Measurements from ENCODE around the gene IFNA16.
"Not testable (repeated sequence)": the region's sequence is repeated elsewhere in the genome, so short reads cannot be mapped to it uniquely, and the experiment has no call there.

IFNA16 gene

GRCh38 chr9:21217211-21217610, at the start of gene IFNA16:
Gene IFNA16, minus strand, starts transcription at chr9:21217311. Its CDS starts 6 bp downstream, at chr9:21217305.
- not testable (repeated sequence) for DNase-seq

GRCh38 chr9:21265421-21266189, 48.5 kb upstream of the IFNA16 start:
- DNase-seq, result no peak

- no peak for DNase-seq
Measured at GRCh38 chr9:21255538-21256212, 38.6 kb upstream of the IFNA16 start.

- DNase-seq, result no peak
Measured at GRCh38 chr9:21252721-21253547, 35.8 kb upstream of the IFNA16 start.

- DNase-seq, result no peak
Measured at GRCh38 chr9:21251638-21252037, 34.5 kb upstream of the IFNA16 start.

- no peak for DNase-seq
Measured at GRCh38 chr9:21251190-21251589, 34.1 kb upstream of the IFNA16 start.

GRCh38 chr9:21244836-21245235, 27.7 kb upstream of the IFNA16 start:
- no peak for DNase-seq

- no peak for DNase-seq
Measured at GRCh38 chr9:21239911-21240310, 22.8 kb upstream of the IFNA16 start, which contains the start of gene IFNA14. Gene IFNA14, minus strand, starts transcription at chr9:21240005. Its CDS starts 70 bp downstream, at chr9:21239935.

- DNase-seq, result not testable (repeated sequence)
Measured at GRCh38 chr9:21236360-21236714, 19.2 kb upstream of the IFNA16 start.

- DNase-seq, result not testable (repeated sequence)
Measured at GRCh38 chr9:21235468-21236359, 18.6 kb upstream of the IFNA16 start.

GRCh38 chr9:21234153-21234687, 17.1 kb upstream of the IFNA16 start:
- DNase-seq, result no peak

GRCh38 chr9:21233258-21233657, 16.1 kb upstream of the IFNA16 start:
- DNase-seq, result no peak

GRCh38 chr9:21228122-21228521, 11.0 kb upstream of the IFNA16 start, which contains the start of gene IFNA17:
Gene IFNA17, minus strand, starts transcription at chr9:21228222. Its CDS starts 49 bp downstream, at chr9:21228173.
- no peak for DNase-seq

GRCh38 chr9:21213411-21214326, 3.4 kb downstream of the IFNA16 start:
- DNase-seq, result not testable (repeated sequence)

GRCh38 chr9:21212160-21212559, 5.0 kb downstream of the IFNA16 start:
- DNase-seq, result not testable (repeated sequence)

GRCh38 chr9:21210782-21211181, 6.3 kb downstream of the IFNA16 start:
- DNase-seq, result not testable (repeated sequence)

- DNase-seq, result no peak
Measured at GRCh38 chr9:21210311-21210710, 6.8 kb downstream of the IFNA16 start.

- DNase-seq, result not testable (repeated sequence)
Measured at GRCh38 chr9:21207043-21207442, 10.1 kb downstream of the IFNA16 start, which contains the start of gene IFNA10. Gene IFNA10, minus strand, starts transcription at chr9:21207143. Its CDS starts 46 bp downstream, at chr9:21207097.

GRCh38 chr9:21205204-21205603, 11.9 kb downstream of the IFNA16 start:
- no peak for DNase-seq

- not testable (repeated sequence) for DNase-seq
Measured at GRCh38 chr9:21202105-21202504, 15.0 kb downstream of the IFNA16 start, which contains the start of gene IFNA7. Gene IFNA7, minus strand, starts transcription at chr9:21202205. Its CDS starts 40 bp downstream, at chr9:21202165.
